ENCODE measurements around the gene MACROH2A1.

Gene MACROH2A1

DNA sequence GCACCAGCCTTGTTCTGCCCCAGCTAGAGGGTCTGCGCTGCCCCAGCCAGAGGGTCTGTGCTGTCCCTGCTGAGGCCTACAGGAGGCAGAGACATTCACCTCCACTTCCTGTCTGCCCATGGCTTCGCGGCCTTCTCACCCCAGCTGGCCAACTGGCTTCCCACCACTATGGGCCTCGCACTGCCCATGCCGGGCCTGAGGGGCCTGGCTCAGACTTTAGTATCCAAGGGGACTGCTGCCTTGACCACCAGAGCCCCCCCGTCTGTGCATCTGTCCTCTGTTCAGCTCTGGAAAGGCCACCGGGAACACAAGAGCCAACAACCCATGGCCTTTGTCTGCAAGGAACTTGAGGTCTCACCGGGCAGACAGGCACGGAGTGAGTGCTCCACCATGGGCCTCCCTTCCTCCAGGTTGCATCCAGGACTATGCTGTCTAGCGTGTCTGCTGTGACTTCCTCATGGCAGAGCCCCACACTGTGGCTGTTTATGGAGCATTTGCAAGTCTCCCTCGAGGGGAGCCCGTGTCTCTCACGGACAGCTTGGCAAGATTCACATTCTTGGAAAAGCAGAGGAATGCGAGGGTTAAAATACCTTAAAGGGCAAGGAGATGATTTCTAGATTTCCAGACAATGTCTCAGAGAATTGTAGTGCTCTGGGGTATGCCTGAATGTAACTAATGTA, 46.4 kb upstream of the MACROH2A1 start (continued):
- no peak for TF ChIP-seq TSHZ2 (CRISPR knock-in tag; IDR thresholded peaks at IDR 0.05)

DNA sequence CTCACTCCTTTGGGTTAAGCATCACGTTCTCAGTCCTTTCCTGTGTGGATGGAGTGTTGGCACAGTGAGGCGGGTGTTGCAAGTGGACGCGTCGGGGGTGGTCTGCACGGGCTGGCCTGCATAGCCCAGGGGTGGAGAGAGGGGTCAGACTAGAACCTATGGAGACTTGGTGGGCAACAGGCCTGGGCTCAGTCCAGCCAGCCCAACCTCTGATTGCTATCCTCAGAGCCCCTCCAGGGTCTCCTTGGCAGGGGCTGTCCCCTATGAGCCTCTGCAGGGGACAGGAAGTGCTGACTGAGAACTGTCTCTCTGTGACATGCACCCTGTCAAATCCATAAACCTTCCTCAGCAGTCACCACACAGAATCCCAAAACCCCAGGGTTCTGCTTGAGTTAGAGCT, 45.9 kb upstream of the MACROH2A1 start:
- no peak for TF ChIP-seq ZNF8 (CRISPR knock-in tag; IDR thresholded peaks at IDR 0.05)
- TF ChIP-seq CSDC2 (CRISPR knock-in tag; IDR thresholded peaks at IDR 0.05): no peak
- no peak for TF ChIP-seq ESRRG (CRISPR knock-in tag; IDR thresholded peaks at IDR 0.05)
- TF ChIP-seq TSHZ2 (CRISPR knock-in tag; IDR thresholded peaks at IDR 0.05): no peak
- TF ChIP-seq POU6F1 (CRISPR knock-in tag; IDR thresholded peaks at IDR 0.05; ENCODE audit: borderline replicate concordance, low read depth): no peak
- TF ChIP-seq ZFP30 (CRISPR knock-in tag; IDR thresholded peaks at IDR 0.05): no peak
- no peak for TF ChIP-seq SNAI2 (CRISPR knock-in tag; IDR thresholded peaks at IDR 0.05)
- TF ChIP-seq, protein P1, sequence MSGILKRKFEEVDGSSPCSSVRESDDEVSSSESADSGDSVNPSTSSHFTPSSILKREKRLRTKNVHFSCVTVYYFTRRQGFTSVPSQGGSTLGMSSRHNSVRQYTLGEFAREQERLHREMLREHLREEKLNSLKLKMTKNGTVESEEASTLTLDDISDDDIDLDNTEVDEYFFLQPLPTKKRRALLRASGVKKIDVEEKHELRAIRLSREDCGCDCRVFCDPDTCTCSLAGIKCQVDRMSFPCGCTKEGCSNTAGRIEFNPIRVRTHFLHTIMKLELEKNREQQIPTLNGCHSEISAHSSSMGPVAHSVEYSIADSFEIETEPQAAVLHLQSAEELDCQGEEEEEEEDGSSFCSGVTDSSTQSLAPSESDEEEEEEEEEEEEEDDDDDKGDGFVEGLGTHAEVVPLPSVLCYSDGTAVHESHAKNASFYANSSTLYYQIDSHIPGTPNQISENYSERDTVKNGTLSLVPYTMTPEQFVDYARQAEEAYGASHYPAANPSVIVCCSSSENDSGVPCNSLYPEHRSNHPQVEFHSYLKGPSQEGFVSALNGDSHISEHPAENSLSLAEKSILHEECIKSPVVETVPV (CRISPR knock-in tag; IDR thresholded peaks at IDR 0.05): no peak
- no peak for TF ChIP-seq TCF4 (CRISPR knock-in tag; IDR thresholded peaks at IDR 0.05; ENCODE audit: borderline replicate concordance)
- TF ChIP-seq ISL1 (CRISPR knock-in tag; IDR thresholded peaks at IDR 0.05): no peak
- no peak for TF ChIP-seq ZC3H10 (CRISPR knock-in tag; IDR thresholded peaks at IDR 0.05)
- TF ChIP-seq ARNTL (CRISPR knock-in tag; IDR thresholded peaks at IDR 0.05; ENCODE audit: borderline replicate concordance, low read depth): no peak
- TF ChIP-seq, protein P2, sequence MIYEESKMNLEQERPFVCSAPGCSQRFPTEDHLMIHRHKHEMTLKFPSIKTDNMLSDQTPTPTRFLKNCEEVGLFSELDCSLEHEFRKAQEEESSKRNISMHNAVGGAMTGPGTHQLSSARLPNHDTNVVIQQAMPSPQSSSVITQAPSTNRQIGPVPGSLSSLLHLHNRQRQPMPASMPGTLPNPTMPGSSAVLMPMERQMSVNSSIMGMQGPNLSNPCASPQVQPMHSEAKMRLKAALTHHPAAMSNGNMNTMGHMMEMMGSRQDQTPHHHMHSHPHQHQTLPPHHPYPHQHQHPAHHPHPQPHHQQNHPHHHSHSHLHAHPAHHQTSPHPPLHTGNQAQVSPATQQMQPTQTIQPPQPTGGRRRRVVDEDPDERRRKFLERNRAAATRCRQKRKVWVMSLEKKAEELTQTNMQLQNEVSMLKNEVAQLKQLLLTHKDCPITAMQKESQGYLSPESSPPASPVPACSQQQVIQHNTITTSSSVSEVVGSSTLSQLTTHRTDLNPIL (CRISPR knock-in tag; IDR thresholded peaks at IDR 0.05; ENCODE audit: low read depth): no peak
- TF ChIP-seq ZNF565 (CRISPR knock-in tag; conservative IDR thresholded peaks at IDR 0.05; ENCODE audit: low read depth): no peak
- no peak for TF ChIP-seq OSR1 (CRISPR knock-in tag; IDR thresholded peaks at IDR 0.05)
- TF ChIP-seq RARB (CRISPR knock-in tag; IDR thresholded peaks at IDR 0.05): no peak
- no peak for ATAC-seq

GRCh38 chr5:135444360-135444759, 45.3 kb upstream of the MACROH2A1 start:
- TF ChIP-seq GLIS3 (CRISPR knock-in tag; IDR thresholded peaks at IDR 0.05) (no peak), OSR1 (CRISPR knock-in tag; IDR thresholded peaks at IDR 0.05) (no peak), ISL1 (CRISPR knock-in tag; IDR thresholded peaks at IDR 0.05) (no peak), TCF4 (CRISPR knock-in tag; IDR thresholded peaks at IDR 0.05; ENCODE audit: borderline replicate concordance) (no peak)
- TF ChIP-seq, protein P1 (CRISPR knock-in tag; IDR thresholded peaks at IDR 0.05): no peak
- TF ChIP-seq, protein P3, sequence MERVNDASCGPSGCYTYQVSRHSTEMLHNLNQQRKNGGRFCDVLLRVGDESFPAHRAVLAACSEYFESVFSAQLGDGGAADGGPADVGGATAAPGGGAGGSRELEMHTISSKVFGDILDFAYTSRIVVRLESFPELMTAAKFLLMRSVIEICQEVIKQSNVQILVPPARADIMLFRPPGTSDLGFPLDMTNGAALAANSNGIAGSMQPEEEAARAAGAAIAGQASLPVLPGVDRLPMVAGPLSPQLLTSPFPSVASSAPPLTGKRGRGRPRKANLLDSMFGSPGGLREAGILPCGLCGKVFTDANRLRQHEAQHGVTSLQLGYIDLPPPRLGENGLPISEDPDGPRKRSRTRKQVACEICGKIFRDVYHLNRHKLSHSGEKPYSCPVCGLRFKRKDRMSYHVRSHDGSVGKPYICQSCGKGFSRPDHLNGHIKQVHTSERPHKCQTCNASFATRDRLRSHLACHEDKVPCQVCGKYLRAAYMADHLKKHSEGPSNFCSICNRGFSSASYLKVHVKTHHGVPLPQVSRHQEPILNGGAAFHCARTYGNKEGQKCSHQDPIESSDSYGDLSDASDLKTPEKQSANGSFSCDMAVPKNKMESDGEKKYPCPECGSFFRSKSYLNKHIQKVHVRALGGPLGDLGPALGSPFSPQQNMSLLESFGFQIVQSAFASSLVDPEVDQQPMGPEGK (CRISPR knock-in tag; IDR thresholded peaks at IDR 0.05; ENCODE audit: borderline replicate concordance): no peak
- no peak for ATAC-seq

All from SK-N-SH treated with all-trans-retinoic acid at 6 μM for 48 hours (cell line).